HepG2 (cell line): Measurements from ENCODE around the gene TTBK1. TPM values are rescaled to one million over a fixed set of nuclear protein-coding genes. Genes with fewer than 3 reads are reported as not detected.

Experiments
- ARID2 ChIP-seq: sonication (generic); formaldehyde crosslinking; IDR thresholded peaks from 2 replicates; pipeline ENCODE4 v1.8.1; 2022; ENCODE audit warnings: mild to moderate bottlenecking, missing genetic modification reagents, borderline replicate concordance
- ATF2 ChIP-seq: sonication (generic); formaldehyde crosslinking; IDR thresholded peaks from 2 replicates; pipeline ENCODE4 v1.4.0; 2020; ENCODE audit warnings: missing genetic modification reagents
- BRD4 ChIP-seq: sonication (generic); formaldehyde crosslinking; IDR thresholded peaks from 2 replicates; pipeline ENCODE4 v1.4.0; 2020; ENCODE audit warnings: missing genetic modification reagents
- CEBPG ChIP-seq: IDR thresholded peaks from 2 replicates; pipeline ENCODE4 v1.6.1; 2016
- FLYWCH1 ChIP-seq: sonication (generic); formaldehyde crosslinking; IDR thresholded peaks from 2 replicates; pipeline ENCODE4 v1.8.1; 2023; ENCODE audit warnings: mild to moderate bottlenecking, missing genetic modification reagents
- FOXK1 ChIP-seq: sonication (generic); formaldehyde crosslinking; IDR thresholded peaks from 2 replicates; pipeline ENCODE4 v1.4.0; 2020; ENCODE audit warnings: low read depth, missing genetic modification reagents, borderline replicate concordance
- GLI4 ChIP-seq: sonication (generic); formaldehyde crosslinking; IDR thresholded peaks from 2 replicates; pipeline ENCODE4 v1.5.1; 2020; ENCODE audit warnings: missing genetic modification reagents, mild to moderate bottlenecking, moderate library complexity, borderline replicate concordance
- KLF12 ChIP-seq: sonication (generic); formaldehyde crosslinking; IDR thresholded peaks from 2 replicates; pipeline ENCODE4 v1.4.0; 2020; ENCODE audit warnings: missing genetic modification reagents, borderline replicate concordance
- MATR3 ChIP-seq: sonication (generic); formaldehyde crosslinking; IDR thresholded peaks from 2 replicates; pipeline ENCODE4 v1.4.0; 2020; ENCODE audit warnings: missing genetic modification reagents
- NAIF1 ChIP-seq: sonication (generic); formaldehyde crosslinking; IDR thresholded peaks from 2 replicates; pipeline ENCODE4 v1.5.0; 2020; ENCODE audit warnings: mild to moderate bottlenecking, missing genetic modification reagents, borderline replicate concordance
- PAX8 ChIP-seq: sonication (generic); formaldehyde crosslinking; IDR thresholded peaks from 2 replicates; pipeline ENCODE4 v1.8.0; 2022; ENCODE audit warnings: mild to moderate bottlenecking, missing genetic modification reagents, borderline replicate concordance
- SATB2 ChIP-seq: sonication (generic); formaldehyde crosslinking; IDR thresholded peaks from 2 replicates; pipeline ENCODE4 v1.5.0; 2020; ENCODE audit warnings: missing genetic modification reagents
- ZBTB14 ChIP-seq: sonication (generic); formaldehyde crosslinking; IDR thresholded peaks from 2 replicates; pipeline ENCODE4 v1.4.0; 2020; ENCODE audit warnings: missing genetic modification reagents
- ZFP36L2 ChIP-seq: sonication (generic); formaldehyde crosslinking; IDR thresholded peaks from 2 replicates; pipeline ENCODE4 v1.4.0; 2020; ENCODE audit warnings: missing genetic modification reagents
- ZMYM2 ChIP-seq: sonication (generic); formaldehyde crosslinking; IDR thresholded peaks from 2 replicates; pipeline ENCODE4 v1.8.0; 2022; ENCODE audit warnings: mild to moderate bottlenecking, missing genetic modification reagents
- ZMYM4 ChIP-seq: sonication (generic); formaldehyde crosslinking; IDR thresholded peaks from 2 replicates; pipeline ENCODE4 v1.8.1; 2023; ENCODE audit warnings: mild to moderate bottlenecking, missing genetic modification reagents
- ZNF329 ChIP-seq: sonication (generic); formaldehyde crosslinking; IDR thresholded peaks from 2 replicates; pipeline ENCODE4 v1.9.0; 2021; ENCODE audit warnings: low read depth, mild to moderate bottlenecking, missing genetic modification reagents
- ZNF343 ChIP-seq: sonication (generic); formaldehyde crosslinking; IDR thresholded peaks from 2 replicates; pipeline ENCODE4 v1.4.0; 2020; ENCODE audit warnings: mild to moderate bottlenecking, missing genetic modification reagents
- ZNF367 ChIP-seq: sonication (generic); formaldehyde crosslinking; IDR thresholded peaks from 2 replicates; pipeline ENCODE4 v1.4.0; 2020; ENCODE audit warnings: missing genetic modification reagents, borderline replicate concordance
- ZNF746 ChIP-seq: sonication (generic); formaldehyde crosslinking; IDR thresholded peaks from 2 replicates; pipeline ENCODE4 v1.8.0; 2022; ENCODE audit warnings: mild to moderate bottlenecking, missing genetic modification reagents
- ZNF776 ChIP-seq: sonication (generic); formaldehyde crosslinking; IDR thresholded peaks from 2 replicates; pipeline ENCODE4 v1.4.0; 2020; ENCODE audit warnings: mild to moderate bottlenecking, missing genetic modification reagents
- ZSCAN22 ChIP-seq: sonication (generic); formaldehyde crosslinking; IDR thresholded peaks from 2 replicates; pipeline ENCODE4 v1.4.0; 2020; ENCODE audit warnings: mild to moderate bottlenecking, missing genetic modification reagents
- ZSCAN31 ChIP-seq: sonication (generic); formaldehyde crosslinking; IDR thresholded peaks from 2 replicates; pipeline ENCODE4 v1.5.0; 2020; ENCODE audit warnings: low read depth, mild to moderate bottlenecking, missing genetic modification reagents
- polyA plus RNA-seq, 8 experiments: library from polyadenylated mRNA; depleted of rRNA in 3 of 8; stranded (reverse) in 7 of 8; unstranded in 1 of 8; fragments of >200 nt; fragmentation: Illumina TruSeq in 4 of 8; extraction: Trizol in 4 of 8; gene quantifications; 2 replicates each; pipeline versions ENCODE4 v1.2.1 to v1.2.3, GENCODE V29; 2011 to 2016; ENCODE audit warnings: low read depth in 4 of 8, missing spikeins in 1 of 8, mixed read lengths in 1 of 8; ENCODE audit not compliant: insufficient read depth in 1 of 8
- total RNA-seq, 5 experiments: library from RNA; depleted of rRNA; stranded (reverse); fragments of >200 nt; fragmentation: Illumina TruSeq; extraction: Trizol; gene quantifications; 2 replicates each; pipeline ENCODE4 v1.2.3, GENCODE V29; 2016; ENCODE audit warnings: low read depth in 1 of 5
- TF ChIP-seq, protein P1 (sequence below): sonication (generic); formaldehyde crosslinking; conservative IDR thresholded peaks from 2 replicates; pipeline ENCODE4 v1.8.1; 2023; ENCODE audit warnings: missing genetic modification reagents
- TF ChIP-seq, protein P2 (sequence below): sonication (generic); formaldehyde crosslinking; IDR thresholded peaks from 2 replicates; pipeline ENCODE4 v1.5.1; 2020; ENCODE audit warnings: mild to moderate bottlenecking, missing genetic modification reagents, moderate library complexity

TTBK1 gene
- total and polyA plus RNA-seq, 2 of the 13 experiments (the other 11 are each of a cell fraction or from before 2014, with no cell fraction given) = 0.24 to 0.33 TPM

GRCh38 chr6:43228951-43229802 is 14.1 kb upstream of the TTBK1 start, which contains the start of gene DNPH1 (continued):
- TF ChIP-seq ZFP36L2 (CRISPR knock-in tag) (0 out of 2 replicates have a peak, but pooled peaks have one; percentile 31), ATF2 (CRISPR knock-in tag) (peak; percentile 14; the same call in 1 of the 2 replicates), BRD4 (peak; percentile 93), ZBTB14 (CRISPR knock-in tag) (peak; percentile 89), ZNF343 (CRISPR knock-in tag) (peak; percentile 90; the same call in 1 of the 2 replicates), ZNF329 (CRISPR knock-in tag) (peak; percentile 90; the same call in 1 of the 2 replicates), GLI4 (CRISPR knock-in tag) (peak; percentile 20; the same call in 1 of the 2 replicates), ZMYM2 (no peak; the same call in 1 of the 2 replicates), ZNF746 (no peak; the same call in 1 of the 2 replicates), KLF12 (CRISPR knock-in tag) (peak; percentile 92; the same call in 1 of the 2 replicates), ZSCAN31 (CRISPR knock-in tag) (peak; percentile 92), ARID2 (CRISPR knock-in tag) (peak; percentile 96), ZSCAN22 (CRISPR knock-in tag) (no peak), FOXK1 (CRISPR knock-in tag) (no peak; the same call in 1 of the 2 replicates), ZMYM4 (CRISPR knock-in tag) (peak; percentile 82), FLYWCH1 (CRISPR knock-in tag) (peak; percentile 69; the same call in 1 of the 2 replicates), NAIF1 (CRISPR knock-in tag) (no peak; the same call in 1 of the 2 replicates), CEBPG (CRISPR knock-in tag) (0 out of 2 replicates have a peak, but pooled peaks have one; percentile 3), ZNF367 (CRISPR knock-in tag) (no peak; the same call in 1 of the 2 replicates), PAX8 (peak; percentile 95; the same call in 1 of the 2 replicates), ZNF776 (peak; percentile 94), SATB2 (CRISPR knock-in tag) (peak; percentile 77; the same call in 1 of the 2 replicates), MATR3 (CRISPR knock-in tag) (no peak)
- TF ChIP-seq, protein P1, sequence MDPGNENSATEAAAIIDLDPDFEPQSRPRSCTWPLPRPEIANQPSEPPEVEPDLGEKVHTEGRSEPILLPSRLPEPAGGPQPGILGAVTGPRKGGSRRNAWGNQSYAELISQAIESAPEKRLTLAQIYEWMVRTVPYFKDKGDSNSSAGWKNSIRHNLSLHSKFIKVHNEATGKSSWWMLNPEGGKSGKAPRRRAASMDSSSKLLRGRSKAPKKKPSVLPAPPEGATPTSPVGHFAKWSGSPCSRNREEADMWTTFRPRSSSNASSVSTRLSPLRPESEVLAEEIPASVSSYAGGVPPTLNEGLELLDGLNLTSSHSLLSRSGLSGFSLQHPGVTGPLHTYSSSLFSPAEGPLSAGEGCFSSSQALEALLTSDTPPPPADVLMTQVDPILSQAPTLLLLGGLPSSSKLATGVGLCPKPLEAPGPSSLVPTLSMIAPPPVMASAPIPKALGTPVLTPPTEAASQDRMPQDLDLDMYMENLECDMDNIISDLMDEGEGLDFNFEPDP = no peak
- TF ChIP-seq, protein P2, sequence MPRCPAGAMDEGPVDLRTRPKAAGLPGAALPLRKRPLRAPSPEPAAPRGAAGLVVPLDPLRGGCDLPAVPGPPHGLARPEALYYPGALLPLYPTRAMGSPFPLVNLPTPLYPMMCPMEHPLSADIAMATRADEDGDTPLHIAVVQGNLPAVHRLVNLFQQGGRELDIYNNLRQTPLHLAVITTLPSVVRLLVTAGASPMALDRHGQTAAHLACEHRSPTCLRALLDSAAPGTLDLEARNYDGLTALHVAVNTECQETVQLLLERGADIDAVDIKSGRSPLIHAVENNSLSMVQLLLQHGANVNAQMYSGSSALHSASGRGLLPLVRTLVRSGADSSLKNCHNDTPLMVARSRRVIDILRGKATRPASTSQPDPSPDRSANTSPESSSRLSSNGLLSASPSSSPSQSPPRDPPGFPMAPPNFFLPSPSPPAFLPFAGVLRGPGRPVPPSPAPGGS = no peak
